GM18519 (cell line): Measurements from ENCODE around the gene DNAH11.

Experiments
- ATAC-seq: cut with Tn5 transposase; IDR thresholded peaks from one replicate; pipeline ENCODE4 v1.9.1; 2021; ENCODE audit warnings: mild to moderate bottlenecking, moderate library complexity; ENCODE audit not compliant: unreplicated experiment, low FRiP score

The DNAH11 gene

GRCh38 chr7:21947056-21947455, 404.2 kb downstream of the DNAH11 start:
- ATAC-seq = no peak

- no peak for ATAC-seq
These were observed 405.1 kb downstream of the DNAH11 start for GRCh38 chr7:21947946-21948345.

GRCh38 chr7:21948364-21948763, 405.5 kb downstream of the DNAH11 start:
- ATAC-seq = no peak

DNA sequence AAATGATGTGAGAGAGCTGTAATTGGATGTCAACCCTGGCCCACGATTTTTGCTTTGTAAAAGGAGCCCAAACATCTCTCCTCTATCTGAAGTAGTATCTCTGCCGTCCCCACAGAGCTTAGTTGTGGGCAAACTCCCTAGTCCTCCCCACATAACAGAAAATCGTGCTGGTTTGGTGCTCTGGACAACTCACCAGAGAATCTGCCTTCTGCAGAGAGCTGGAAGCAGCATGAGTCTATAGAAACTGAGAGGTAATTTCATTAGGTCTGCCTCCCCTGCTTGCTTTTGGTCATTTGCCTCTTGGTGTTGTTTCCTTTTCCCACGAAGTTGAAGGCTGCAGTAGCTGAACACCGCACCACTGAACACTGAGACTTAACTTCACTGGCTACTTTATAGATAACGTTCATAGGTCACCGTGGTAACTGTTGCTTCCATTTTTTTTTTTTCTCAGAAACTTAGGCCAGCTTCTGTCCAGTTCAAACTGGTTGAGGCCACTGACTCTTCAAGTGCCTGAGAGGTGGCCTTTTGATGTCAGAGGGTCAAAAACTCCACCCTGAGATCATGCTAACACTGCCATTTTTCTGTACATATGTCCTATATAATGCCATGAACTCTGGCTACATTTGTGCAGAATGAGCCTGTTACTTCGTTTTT, 406.2 kb downstream of the DNAH11 start:
- ATAC-seq = no peak
